CD4-positive, alpha-beta memory T cell (primary cell): ENCODE data around the gene PRUNE2. TPM values are rescaled to one million over a fixed set of nuclear protein-coding genes. Genes with fewer than 3 reads are reported as not detected.

Experiments used
- CTCF ChIA-PET: fragments of 350-600 bp; sonication (Branson Sonifier 250); formaldehyde crosslinking; loops from one replicate; lab custom pipeline; 2021; ENCODE audit warnings: inconsistent platforms; ENCODE audit not compliant: partially characterized antibody; lab: Charles Lee
- POLR2A ChIA-PET: fragments of 350-600 bp; sonication (Branson Sonifier 250); formaldehyde crosslinking; loops from one replicate; lab custom pipeline; 2021; ENCODE audit not compliant: partially characterized antibody; lab: Charles Lee
- DNase-seq, 5 donors: peaks; one replicate each; pipeline versions ENCODE4 v3.0.0 to v3.0.0-alpha.2; 2020 to 2022; ENCODE audit warnings: mixed read lengths in 1 of 5
- H3K27ac ChIP-seq: one replicate; pipeline ENCODE4 v1.7.0; 2013; ENCODE audit warnings: low read depth, low read length
- H3K27me3 ChIP-seq: 2 replicates; pipeline ENCODE4 v1.7.0; 2013; ENCODE audit warnings: mild to moderate bottlenecking, low read length, moderate library complexity; ENCODE audit not compliant: insufficient read depth
- H3K36me3 ChIP-seq: 2 replicates; pipeline ENCODE4 v1.7.0; 2013; ENCODE audit warnings: mild to moderate bottlenecking, low read length, moderate library complexity; ENCODE audit not compliant: insufficient read depth
- H3K4me1 ChIP-seq: 2 replicates; pipeline ENCODE4 v1.7.0; 2013; ENCODE audit warnings: mild to moderate bottlenecking, low read length, moderate library complexity; ENCODE audit not compliant: insufficient read depth
- H3K4me3 ChIP-seq, 2 donors: one replicate each; pipeline ENCODE4 v1.7.0; 2013; ENCODE audit warnings: low read length in 2 of 2, mild to moderate bottlenecking in 1 of 2
- H3K9me3 ChIP-seq, 2 donors: one replicate each; pipeline ENCODE4 v1.7.0; 2013; ENCODE audit warnings: low read length in 2 of 2, control low read depth in 1 of 2; ENCODE audit not compliant: control insufficient read depth in 1 of 2
- H3K27ac Mint-ChIP-seq, 7 donors: one replicate each; pipeline ENCODE4 v1.8.0; 2020 to 2021; ENCODE audit warnings: mixed read lengths in 7 of 7, mild to moderate bottlenecking in 6 of 7, inconsistent platforms in 3 of 7, moderate library complexity in 3 of 7
- H3K27me3 Mint-ChIP-seq, 2 donors: one replicate each; pipeline ENCODE4 v1.8.0; 2020 to 2021; ENCODE audit warnings: mixed read lengths in 2 of 2
- H3K36me3 Mint-ChIP-seq, 2 donors: one replicate each; pipeline ENCODE4 v1.8.0; 2020 to 2021; ENCODE audit warnings: mixed read lengths in 2 of 2, inconsistent platforms in 1 of 2, mild to moderate bottlenecking in 1 of 2
- H3K4me1 Mint-ChIP-seq, 4 donors: one replicate each; pipeline ENCODE4 v1.8.0; 2020 to 2021; ENCODE audit warnings: mixed read lengths in 4 of 4, mild to moderate bottlenecking in 1 of 4
- H3K4me3 Mint-ChIP-seq, 8 donors: one replicate each; pipeline ENCODE4 v1.8.0; 2020 to 2021; ENCODE audit warnings: mixed read lengths in 8 of 8, mild to moderate bottlenecking in 7 of 8, moderate library complexity in 6 of 8, inconsistent platforms in 3 of 8
- H3K9me3 Mint-ChIP-seq, 8 donors: one replicate each; pipeline ENCODE4 v1.8.0; 2020 to 2021; ENCODE audit warnings: mixed read lengths in 8 of 8, mild to moderate bottlenecking in 5 of 8, inconsistent platforms in 3 of 8, moderate library complexity in 1 of 8
- intact Hi-C: fragments of 100-400 bp; cut with micrococcal nuclease; formaldehyde crosslinking; loops from one replicate; pipeline ENCODE4 v1.15.1; 2023
- polyA plus RNA-seq, 2 donors: library from polyadenylated mRNA; unstranded; fragments of 300-500 nt; fragmentation: Illumina TruSeq; gene quantifications; one replicate each; pipeline ENCODE4 v1.2.3, GENCODE V29; 2021
- total RNA-seq, 2 experiments: library from RNA; stranded (reverse); gene quantifications; one replicate each; pipeline ENCODE4 v1.2.3, GENCODE V29; 2021

The PRUNE2 gene
- total and polyA plus RNA-seq, 4 experiments from 2014 or later: 0.22 to 0.42 TPM; not detected in 2

DNA sequence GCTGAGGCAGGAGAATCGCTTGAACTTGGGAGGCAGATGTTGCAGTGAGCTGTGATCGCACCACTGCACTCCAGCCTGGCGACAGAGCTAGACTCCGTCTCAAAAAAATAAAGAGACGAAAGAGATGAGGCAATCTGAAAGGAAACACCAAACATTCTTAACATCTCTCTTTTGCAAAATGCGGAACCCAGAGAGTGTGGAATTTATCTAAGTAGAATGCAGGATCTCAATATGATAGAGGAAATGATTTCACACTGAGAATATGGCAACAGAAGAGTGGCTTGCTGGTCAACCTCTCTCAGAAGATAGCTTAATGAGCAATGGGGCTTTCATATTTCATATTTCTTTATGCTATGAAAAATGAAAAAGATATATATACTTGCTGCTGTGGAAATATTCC lies 175.1 kb downstream of the PRUNE2 start:
- Mint-ChIP-seq H3K27me3 (peaks cover 8 to 18% of the 10 kb centered on the region in 2 donors), H3K9me3 (no peaks in the 10 kb centered on the region), H3K4me3 (no peak overlapping the region), H3K4me1 (no peaks in the 10 kb centered on the region), H3K36me3 (no peaks in the 10 kb centered on the region), H3K27ac (no peak overlapping the region)
- H3K9me3 ChIP-seq: no peaks in the 10 kb centered on the region
- ChIA-PET POLR2A (no interaction called here), CTCF (no interaction called here)
- H3K27ac ChIP-seq: no peak overlapping the region
- no peaks in the 10 kb centered on the region for H3K27me3 ChIP-seq
- no peak overlapping the region for H3K4me3 ChIP-seq
- no peak for DNase-seq
- H3K4me1 ChIP-seq: no peaks in the 10 kb centered on the region
- intact Hi-C loops: no loop called here
- no peaks in the 10 kb centered on the region for H3K36me3 ChIP-seq

DNA sequence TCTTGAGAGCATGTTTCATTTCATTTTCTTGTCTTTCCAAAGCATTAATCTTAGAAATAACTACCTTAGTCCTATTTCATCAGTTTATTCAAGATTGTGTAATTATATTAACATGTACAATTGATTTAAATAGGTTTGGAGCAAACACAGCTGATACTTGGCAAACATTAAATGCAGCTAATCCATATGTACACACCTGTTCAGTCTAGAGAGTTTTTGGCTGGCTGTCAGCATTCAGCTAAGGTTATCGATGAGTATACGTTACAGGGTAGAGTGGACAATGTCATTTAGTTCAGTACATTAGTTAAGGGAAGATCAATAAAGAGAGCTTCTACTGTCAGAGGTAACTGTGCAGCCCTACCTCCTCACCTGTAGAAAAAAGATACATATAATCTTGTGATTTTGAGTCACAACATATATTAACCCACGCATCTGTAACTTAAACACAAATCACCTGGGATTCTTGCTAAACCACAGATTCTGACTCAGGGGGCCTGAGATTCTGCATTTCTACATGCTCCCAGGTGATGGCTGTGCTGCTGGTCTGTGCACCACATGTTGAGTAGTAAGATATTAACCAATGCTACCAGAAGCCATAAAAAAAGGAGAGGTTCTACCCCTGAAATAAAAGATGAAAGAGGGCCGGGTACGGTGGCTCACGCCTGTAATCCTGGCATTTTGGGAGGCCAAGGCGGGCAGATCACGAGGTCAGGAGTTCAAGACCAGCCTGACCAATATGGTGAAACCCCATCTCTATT lies 175.8 kb downstream of the PRUNE2 start:
- H3K4me3 Mint-ChIP-seq: no peak overlapping the region
- DNase-seq: no peak
- POLR2A ChIA-PET: no interaction called here
- no peaks in the 10 kb centered on the region for H3K9me3 Mint-ChIP-seq
- H3K36me3 Mint-ChIP-seq: no peaks in the 10 kb centered on the region
- no peak overlapping the region for H3K27ac ChIP-seq
- H3K4me1 Mint-ChIP-seq: no peaks in the 10 kb centered on the region
- no peaks in the 10 kb centered on the region for H3K27me3 ChIP-seq
- H3K4me3 ChIP-seq: no peak overlapping the region
- no peaks in the 10 kb centered on the region for H3K4me1 ChIP-seq
- intact Hi-C loops: no loop called here
- no peaks in the 10 kb centered on the region for H3K36me3 ChIP-seq
- H3K27ac Mint-ChIP-seq: no peak overlapping the region
- CTCF ChIA-PET: no interaction called here
- H3K9me3 ChIP-seq: no peaks in the 10 kb centered on the region
- peaks cover 8 to 20% of the 10 kb centered on the region in 2 donors for H3K27me3 Mint-ChIP-seq

- CTCF ChIA-PET: no interaction called here
- POLR2A ChIA-PET: no interaction called here
Measured at GRCh38 chr9:76729116-76729515, 176.8 kb downstream of the PRUNE2 start.

GRCh38 chr9:76725885-76726284 lies 180.0 kb downstream of the PRUNE2 start:
- Mint-ChIP-seq H3K9me3 (no peaks in the 10 kb centered on the region), H3K27ac (no peak overlapping the region), H3K36me3 (no peaks in the 10 kb centered on the region), H3K4me3 (no peak overlapping the region), H3K4me1 (no peaks in the 10 kb centered on the region), H3K27me3 (peaks cover 8 to 20% of the 10 kb centered on the region in 2 donors)
- Histone ChIP-seq H3K27me3 (no peaks in the 10 kb centered on the region), H3K4me1 (no peaks in the 10 kb centered on the region), H3K9me3 (no peaks in the 10 kb centered on the region), H3K27ac (no peak overlapping the region), H3K36me3 (no peaks in the 10 kb centered on the region), H3K4me3 (no peak overlapping the region)
- POLR2A ChIA-PET: no interaction called here
- no peak for DNase-seq
- intact Hi-C loops: no loop called here
- CTCF ChIA-PET: no interaction called here

More at GRCh38 chr9:76729116-76729515, 176.8 kb downstream of the PRUNE2 start:
- intact Hi-C loops: no loop called here
- no peak overlapping the region for H3K4me3 ChIP-seq
- no peak for DNase-seq
- no peak overlapping the region for H3K27ac ChIP-seq
- H3K4me1 ChIP-seq: no peaks in the 10 kb centered on the region
- H3K27ac Mint-ChIP-seq: no peak overlapping the region
- peaks cover 8 to 20% of the 10 kb centered on the region in 2 donors for H3K27me3 Mint-ChIP-seq
- no peaks in the 10 kb centered on the region for H3K36me3 Mint-ChIP-seq
- no peaks in the 10 kb centered on the region for H3K36me3 ChIP-seq
- H3K4me1 Mint-ChIP-seq: no peaks in the 10 kb centered on the region
- no peaks in the 10 kb centered on the region for H3K9me3 Mint-ChIP-seq
- H3K4me3 Mint-ChIP-seq: no peak overlapping the region
- no peaks in the 10 kb centered on the region for H3K9me3 ChIP-seq
- H3K27me3 ChIP-seq: no peaks in the 10 kb centered on the region

DNA sequence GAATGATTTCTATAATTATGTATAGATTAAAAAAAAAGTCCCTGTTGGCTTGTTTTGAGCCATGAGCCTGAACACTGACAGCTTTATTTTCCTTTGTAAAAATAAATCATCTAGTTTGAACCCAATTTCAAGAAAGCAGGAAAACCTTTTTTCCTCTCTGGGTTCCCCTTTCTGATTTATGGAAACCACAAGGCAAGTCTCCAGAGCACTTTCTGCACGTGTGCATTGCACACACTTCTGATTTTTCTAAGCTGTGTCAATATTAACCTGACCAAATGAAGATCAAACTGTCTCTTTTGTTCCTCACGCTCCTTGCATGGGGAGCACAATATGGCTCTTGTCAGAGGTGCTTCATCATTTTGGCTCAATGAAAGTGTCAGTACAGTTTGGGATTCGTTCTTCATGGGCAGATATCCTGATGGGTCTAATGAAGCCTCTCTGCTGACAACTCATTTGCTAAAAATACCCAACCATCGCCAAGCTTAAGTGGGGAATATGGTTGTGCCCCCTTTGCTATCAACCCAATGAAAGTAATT lies 180.8 kb downstream of the PRUNE2 start:
- no peaks in the 10 kb centered on the region for H3K36me3 Mint-ChIP-seq
- CTCF ChIA-PET: no interaction called here

GRCh38 chr9:76720245-76720644 lies 185.7 kb downstream of the PRUNE2 start:
- ChIA-PET POLR2A (no interaction called here), CTCF (interaction anchor here (0.9 kb wide), 1 partner anchor 326 kb away, joined by 3 read pairs; the partner anchor contains the start of gene RFK)
- Mint-ChIP-seq H3K4me3 (no peak overlapping the region), H3K27me3 (peaks cover 11 to 20% of the 10 kb centered on the region in 2 donors), H3K9me3 (no peaks in the 10 kb centered on the region), H3K36me3 (no peaks in the 10 kb centered on the region), H3K4me1 (peaks cover 0 to 1% (median 0%) of the 10 kb centered on the region in 4 donors), H3K27ac (no peak overlapping the region)
- Histone ChIP-seq H3K9me3 (no peaks in the 10 kb centered on the region), H3K4me3 (no peak overlapping the region), H3K4me1 (no peaks in the 10 kb centered on the region), H3K27me3 (no peaks in the 10 kb centered on the region), H3K27ac (no peak overlapping the region), H3K36me3 (no peaks in the 10 kb centered on the region)
- intact Hi-C loops: no loop called here
- DNase-seq: no peak

More for the DNA sequence above, 180.8 kb downstream of the PRUNE2 start:
- peaks cover 6 to 20% of the 10 kb centered on the region in 2 donors for H3K27me3 Mint-ChIP-seq
- DNase-seq: no peak
- no peaks in the 10 kb centered on the region for H3K36me3 ChIP-seq
- H3K27ac ChIP-seq: no peak overlapping the region
- no peak overlapping the region for H3K4me3 ChIP-seq
- no peaks in the 10 kb centered on the region for H3K4me1 ChIP-seq
- no peak overlapping the region for H3K27ac Mint-ChIP-seq
- H3K9me3 Mint-ChIP-seq: no peaks in the 10 kb centered on the region
- H3K9me3 ChIP-seq: no peaks in the 10 kb centered on the region
- POLR2A ChIA-PET: no interaction called here
- H3K4me1 Mint-ChIP-seq: no peaks in the 10 kb centered on the region
- no peak overlapping the region for H3K4me3 Mint-ChIP-seq
- intact Hi-C loops: no loop called here
- no peaks in the 10 kb centered on the region for H3K27me3 ChIP-seq

- no peak overlapping the region for H3K27ac ChIP-seq
- intact Hi-C loops: no loop called here
- H3K4me3 ChIP-seq: no peak overlapping the region
- CTCF ChIA-PET: interaction anchor here (1.6 kb wide), 1 partner anchor 13 kb away, joined by 3 read pairs; no protein-coding TSS in a partner anchor
- Mint-ChIP-seq H3K27me3 (peaks cover 11 to 22% of the 10 kb centered on the region in 2 donors), H3K4me1 (peaks cover 0 to 1% (median 0%) of the 10 kb centered on the region in 4 donors), H3K4me3 (no peak overlapping the region), H3K36me3 (no peaks in the 10 kb centered on the region), H3K27ac (no peak overlapping the region), H3K9me3 (no peaks in the 10 kb centered on the region)
- DNase-seq: no peak
- H3K9me3 ChIP-seq: no peaks in the 10 kb centered on the region
- POLR2A ChIA-PET: no interaction called here
- no peaks in the 10 kb centered on the region for H3K36me3 ChIP-seq
- H3K27me3 ChIP-seq: no peaks in the 10 kb centered on the region
- H3K4me1 ChIP-seq: no peaks in the 10 kb centered on the region
Measured at GRCh38 chr9:76718166-76718565, 187.7 kb downstream of the PRUNE2 start.
